Non-pigmented ciliary epithelial cell (primary cell): ENCODE measurements around the gene LCN6.

ENCODE experiments used
- DNase-seq: peaks from one replicate; pipeline ENCODE4 v3.0.0-alpha.2; 2010; ENCODE audit warnings: low read depth

LCN6 gene

DNA sequence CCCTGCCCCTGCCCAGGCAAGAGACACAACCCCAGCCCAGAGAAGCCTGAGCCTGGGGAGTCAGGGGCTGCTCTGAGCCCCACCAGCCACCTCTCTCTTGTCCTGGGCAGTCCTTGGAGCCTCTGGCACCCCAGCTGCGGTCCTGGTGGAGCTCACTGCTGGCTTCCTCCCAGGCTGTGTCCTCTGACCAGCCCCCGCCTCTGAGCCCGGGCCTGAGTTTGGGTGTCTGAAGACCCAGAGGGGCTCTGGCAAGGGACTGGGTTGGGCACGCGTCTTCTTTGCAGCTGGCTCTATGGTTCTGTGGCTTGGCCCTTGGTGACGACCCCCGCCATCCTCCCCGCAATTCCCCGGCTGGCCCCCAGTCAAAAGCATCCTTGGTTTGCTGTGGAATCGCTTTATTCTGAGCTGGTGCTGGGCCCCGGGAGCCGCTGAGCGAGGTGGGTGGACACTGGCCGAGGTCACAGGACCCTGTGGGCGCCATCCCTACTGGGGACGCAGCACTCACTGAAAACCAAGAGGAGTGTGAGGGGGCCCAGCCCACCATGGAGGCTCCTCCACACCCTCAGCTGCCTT, 4.6 kb downstream of the LCN6 start:
- DNase-seq = no peak

DNA sequence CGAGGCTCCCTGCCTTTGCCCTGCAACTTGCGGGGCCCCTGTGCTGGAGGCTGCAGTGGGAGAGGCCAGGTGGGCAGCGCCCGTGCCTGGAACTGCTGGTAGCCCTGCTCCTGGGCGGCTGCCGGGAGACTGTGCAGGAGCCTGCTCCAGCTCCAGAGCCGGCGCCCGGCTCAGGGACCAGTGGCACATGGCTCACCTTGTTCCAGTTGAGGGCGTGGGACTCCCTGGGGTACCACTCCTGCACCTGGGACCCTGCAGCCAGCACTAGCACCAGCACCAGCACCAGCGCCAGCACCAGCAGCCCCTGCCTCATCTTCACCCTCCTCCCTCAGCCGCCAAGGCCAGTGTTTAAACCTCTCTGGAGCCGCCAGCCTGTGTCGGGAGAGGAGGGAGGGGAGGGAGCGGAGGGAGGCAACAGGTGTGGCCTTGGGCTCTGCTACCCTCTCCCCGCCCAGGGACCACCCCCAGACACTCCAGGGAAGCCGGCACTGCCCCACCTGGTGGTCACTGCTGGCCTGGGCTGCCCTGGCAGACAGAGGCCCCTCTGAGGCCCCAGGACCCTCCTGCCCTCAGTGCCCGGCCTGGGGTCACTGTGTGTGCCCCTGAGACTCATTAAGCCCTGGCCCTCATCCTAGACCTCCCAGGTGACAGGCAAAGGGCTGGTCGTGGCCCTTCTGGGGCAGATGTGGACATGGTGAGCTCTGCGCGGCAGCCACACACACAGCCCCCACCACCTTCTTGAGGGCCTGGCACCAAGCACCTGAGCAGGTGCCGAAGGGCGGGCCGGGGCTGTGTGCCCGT, 5.5 kb downstream of the LCN6 start, which contains the start of gene LCN10:
LCN10 (minus strand) TSS at position 350 of the 801 bp plus-strand sequence; CDS start at position 313, 37 bp downstream.
- DNase-seq = no peak

DNA sequence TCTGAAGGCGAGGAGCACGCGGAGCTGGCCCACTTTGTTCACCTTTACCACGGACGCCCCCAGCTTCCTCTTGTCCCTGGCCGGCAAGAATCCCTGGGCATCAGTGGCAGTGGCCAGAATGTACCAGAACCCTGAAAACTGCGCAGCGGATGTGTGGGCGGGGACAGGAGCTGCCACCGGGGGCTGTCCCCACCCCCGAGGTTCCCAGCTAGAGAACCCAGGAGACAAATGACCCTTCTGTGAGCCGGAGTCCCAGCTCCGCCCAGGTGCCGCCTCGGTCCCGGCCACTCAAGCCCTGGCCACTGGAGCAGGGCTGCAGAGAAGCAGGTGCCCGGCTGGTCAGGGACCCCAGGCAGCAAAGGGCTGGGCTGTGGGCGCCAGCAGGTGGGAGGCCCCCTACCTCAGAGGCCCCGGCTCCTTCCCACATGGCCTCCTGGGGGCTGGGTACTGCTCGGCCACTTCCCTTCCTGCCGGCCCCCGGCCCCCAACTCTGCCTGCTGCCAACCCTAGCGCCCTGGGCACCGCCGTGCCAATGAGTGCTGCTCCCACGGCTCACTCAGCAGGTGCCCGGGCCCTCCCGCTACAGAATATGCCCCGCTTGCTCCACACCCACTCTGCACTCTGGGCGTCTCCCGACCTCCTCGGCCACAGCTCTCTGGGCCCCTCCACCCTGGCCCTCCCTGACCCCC, 6.3 kb downstream of the LCN6 start:
- DNase-seq = no peak

DNA sequence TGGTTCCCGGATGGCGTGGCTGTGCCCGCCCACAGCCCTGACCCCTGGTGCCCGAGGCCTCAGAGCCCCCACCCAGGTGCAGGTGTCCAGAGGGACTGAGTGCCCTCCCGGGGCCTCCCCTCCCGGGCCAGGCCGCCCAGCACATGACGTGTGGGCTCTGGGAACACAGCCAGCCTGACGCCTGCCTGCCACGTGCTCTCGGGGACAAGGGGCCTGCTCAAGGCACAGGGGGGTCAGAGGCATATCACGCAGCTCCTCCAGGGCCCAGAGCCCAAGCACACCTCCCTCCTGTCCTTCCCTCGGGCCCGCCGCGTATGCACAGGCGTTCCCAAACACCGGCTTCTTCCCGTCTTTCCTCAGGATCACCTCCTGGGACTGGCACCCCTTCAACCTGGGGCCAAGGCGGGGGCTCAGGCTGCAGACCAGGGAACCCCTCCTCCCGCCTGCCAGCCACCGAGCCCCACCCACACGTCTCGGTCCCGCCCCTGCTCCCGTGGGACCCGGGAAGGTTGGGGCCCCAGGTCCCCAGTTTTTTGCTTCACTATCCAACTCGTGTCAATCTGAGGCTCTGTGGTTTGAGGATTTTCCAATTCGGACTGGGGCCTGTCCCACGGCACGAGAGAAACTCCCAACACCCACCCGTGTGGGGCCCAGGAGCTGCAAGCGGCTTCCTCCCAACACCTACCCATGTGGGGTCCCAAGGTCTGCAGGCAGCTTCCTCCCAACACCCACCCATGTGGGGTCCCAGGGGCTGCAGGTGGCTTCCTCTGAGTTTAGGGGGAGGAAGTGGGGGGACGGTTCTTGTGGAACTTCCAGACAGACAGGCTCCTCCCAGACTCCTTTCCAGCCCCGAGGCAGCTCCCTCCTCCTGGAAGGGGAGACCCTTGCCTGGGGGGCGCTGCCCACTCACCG, 7.1 kb downstream of the LCN6 start:
- no peak for DNase-seq

DNA sequence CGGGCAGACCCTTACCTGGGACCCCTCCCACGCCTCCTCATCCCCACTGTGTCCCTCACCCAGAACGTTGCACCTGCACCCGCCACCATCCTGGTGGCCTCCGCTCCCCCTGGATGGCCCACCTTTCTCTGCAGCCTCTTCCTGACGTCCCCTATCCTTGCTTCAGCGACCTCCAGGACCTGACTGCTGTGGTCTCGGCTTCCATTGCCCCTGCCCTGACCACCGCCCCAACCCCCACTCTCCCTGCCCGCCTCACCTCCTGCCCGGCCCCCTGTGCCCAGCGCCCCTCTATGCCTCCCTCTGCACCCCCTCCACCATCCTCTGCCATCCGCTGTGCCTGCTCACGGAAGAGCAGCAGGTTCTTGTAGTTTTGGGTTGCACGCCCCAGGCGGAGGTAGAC, 7.8 kb downstream of the LCN6 start:
- DNase-seq = no peak

DNA sequence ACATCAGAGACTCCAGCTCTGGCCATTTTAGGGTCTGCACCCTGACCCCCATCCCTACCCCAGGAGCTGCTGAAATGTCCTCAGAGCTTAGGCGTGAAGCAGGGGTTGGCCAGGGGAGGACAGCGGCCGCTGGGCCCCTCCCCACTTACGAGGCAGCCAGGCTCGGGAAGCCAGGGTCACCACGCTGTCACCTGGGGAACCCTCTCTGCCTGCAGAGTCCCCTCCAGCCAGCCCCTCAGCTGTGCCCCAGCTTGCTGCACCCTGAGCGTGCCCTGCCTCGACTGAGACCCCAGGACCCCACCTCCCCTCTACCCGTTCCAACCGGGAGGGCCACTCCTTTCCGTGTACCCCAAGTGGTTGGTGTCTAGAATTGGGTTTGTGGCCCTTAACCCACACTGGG, 8.3 kb downstream of the LCN6 start:
- DNase-seq = no peak

DNA sequence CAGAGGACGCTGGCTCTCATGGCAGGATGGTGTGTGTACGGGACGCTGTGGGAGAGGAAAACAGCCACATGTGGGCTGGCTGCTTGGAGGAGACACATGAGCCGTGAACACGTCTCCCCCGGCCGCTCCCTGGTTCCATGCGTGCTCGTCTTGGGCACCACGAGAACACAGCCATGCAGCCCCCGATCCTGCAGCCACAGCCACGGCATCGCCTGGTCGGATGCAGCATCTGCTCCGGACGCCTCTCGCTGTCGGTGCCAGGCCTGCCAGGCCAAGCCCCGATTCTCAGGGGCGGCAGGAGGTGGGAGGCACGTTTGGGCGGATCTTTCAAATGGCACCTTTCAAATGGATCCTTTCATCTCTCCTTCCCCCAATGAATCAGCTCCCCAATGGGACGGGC, 8.8 kb downstream of the LCN6 start:
- DNase-seq = no peak

DNA sequence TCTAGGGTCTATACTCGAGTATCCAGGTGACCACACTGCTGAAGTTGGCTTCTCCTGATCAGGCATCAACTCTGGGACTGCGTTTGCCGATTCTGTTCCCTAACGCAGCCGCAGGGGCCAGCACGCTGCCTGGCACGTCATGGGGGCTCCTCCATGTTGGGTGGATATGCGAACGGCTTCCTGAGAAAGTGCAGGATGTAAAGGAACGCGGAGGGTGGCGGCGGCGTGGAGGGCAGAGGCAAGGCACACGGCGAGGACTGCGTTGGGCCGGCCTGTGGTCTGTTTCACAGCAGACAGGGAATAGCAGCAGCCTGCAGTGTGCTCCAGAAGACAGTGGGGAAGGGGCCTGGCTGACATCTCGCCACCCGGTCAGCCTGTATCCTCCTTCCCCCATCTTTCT, 9.4 kb downstream of the LCN6 start:
- no peak for DNase-seq

DNA sequence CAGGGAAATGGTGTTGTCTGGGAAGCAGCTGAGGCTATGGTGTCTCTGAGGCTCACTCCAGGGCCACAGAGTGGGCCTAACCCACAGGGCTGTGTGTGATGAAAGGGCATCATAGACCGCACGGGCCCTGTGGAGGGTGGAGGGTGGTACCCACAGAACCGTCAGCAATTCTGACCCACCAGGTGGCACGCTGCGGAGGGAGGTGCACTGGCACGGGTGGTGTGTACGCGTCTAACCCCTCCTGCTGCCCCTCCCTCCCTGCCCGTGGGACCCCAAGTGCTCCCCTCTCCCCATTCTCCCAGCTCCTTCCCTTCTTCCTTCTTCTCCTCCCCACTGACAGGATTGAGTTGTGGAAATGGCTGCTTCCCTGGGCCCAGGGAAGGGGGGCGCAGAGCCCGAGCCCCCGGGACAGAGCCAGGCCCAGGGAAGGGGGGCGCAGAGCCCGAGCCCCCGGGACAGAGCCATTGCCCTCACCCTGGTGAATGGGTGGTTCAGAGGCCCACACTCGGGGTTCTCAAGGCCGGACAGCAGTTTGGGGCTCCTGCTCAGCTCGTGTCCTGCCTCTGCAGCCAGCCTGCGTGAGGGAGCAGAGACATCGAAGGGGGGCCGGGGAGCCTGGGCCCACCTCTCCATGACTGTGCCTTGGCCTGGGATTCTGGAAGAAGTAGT, 12.4 kb downstream of the LCN6 start:
- DNase-seq = no peak

DNA sequence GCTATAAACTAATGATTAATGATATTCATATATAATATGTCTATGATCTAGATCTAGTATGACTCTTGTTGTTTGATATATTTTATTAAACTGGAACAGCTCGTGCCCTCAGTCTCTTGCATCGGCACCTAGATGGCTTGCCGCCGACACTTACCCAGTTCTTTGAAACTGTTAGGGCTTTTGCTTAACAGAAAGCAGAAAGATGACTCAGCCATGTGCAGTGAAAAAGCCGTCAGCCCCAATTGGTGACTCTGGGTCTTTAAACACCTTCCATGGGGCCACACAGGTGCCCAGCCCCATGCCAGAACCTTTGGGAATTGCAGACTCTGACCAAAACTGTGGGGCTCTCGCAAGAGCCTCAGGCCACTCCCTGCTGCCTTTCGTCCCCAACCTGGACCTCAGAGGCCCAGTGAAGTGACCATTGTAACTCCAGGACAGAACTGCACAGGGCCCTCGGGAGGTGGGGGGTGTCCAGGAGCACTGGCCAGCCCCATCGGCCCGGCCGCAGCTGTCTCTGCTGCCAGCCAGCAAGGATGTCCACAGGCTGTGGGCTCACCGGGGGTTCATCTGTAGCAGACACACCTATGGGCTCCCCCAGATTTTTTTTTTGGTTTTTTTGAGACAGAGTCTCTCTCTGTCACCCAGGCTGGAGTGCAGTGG, 13.4 kb downstream of the LCN6 start:
- DNase-seq = no peak

DNA sequence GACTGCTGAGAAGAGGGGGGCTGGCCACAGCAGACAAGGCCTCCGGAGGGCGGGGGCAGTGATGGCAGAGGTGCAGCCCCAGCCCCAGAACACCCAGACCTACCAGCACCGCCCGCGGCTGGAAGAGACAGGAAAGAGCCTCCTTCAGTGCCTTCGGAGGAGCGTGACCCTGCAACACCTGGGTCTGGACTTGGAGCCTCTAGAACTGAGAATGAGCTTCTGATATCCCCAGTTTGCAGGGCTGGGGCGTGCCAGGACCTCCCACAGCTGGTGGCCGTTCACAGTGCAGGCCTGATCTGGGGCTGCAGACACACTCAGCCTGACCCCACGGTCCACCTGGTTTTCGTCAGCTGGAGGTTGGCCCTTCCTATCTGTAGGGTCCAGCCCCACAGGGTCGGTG, 14.7 kb downstream of the LCN6 start:
- DNase-seq = no peak

DNA sequence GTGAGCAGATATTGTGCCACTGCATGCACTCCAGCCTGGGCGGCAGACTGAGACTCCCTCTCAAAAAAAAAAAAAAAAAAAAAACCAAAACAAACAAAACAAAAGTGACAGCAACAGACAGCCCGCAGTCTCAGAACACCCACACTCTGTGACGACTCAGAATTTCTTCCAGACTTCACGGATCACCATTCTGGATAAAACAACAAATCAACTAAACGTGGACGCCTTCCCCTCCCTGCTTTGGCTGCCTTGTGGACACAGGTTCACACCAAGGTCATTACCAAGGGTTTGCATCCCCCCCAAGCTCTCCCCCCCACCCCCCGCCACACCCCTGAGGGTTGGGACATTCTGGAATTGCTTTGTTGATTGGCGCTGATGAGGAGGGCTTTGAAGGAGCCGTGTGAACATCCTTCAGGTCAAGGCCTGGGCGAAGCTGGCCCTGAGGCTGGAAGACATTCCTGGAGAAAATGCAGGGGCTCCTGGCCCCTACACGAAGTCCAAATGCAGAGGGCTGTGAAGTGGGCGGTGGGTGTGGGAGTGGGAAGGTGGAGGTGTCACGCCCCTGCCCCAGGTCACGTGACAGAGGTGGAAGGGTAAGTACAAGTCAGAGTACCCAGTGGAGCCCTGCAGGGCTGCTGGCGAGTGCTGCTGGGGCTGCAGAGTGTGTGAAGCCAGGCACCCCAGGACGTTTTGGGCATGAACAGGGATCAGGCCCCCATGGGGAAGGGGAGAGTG, 15.7 kb downstream of the LCN6 start:
- no peak for DNase-seq

DNA sequence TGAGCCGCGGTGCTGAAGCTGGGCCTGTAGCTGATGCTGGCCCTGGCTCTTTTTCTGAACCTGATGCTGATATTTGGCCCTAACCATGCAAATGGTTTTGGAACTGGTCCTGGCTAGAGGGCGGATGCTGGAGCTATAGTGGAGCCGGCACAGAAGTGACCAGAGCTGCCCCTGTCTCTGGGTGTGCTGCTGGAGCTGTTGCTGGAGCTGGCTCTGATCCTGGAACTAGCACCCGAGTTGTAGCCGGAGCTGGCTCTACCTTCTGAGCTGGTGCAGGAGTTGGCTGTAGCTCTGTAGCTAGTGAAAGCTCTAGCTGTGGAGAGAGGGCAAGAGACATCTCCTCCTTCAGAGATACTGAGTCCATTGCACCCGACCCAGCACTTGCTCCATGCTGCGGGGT, 18.4 kb downstream of the LCN6 start:
- DNase-seq = no peak

DNA sequence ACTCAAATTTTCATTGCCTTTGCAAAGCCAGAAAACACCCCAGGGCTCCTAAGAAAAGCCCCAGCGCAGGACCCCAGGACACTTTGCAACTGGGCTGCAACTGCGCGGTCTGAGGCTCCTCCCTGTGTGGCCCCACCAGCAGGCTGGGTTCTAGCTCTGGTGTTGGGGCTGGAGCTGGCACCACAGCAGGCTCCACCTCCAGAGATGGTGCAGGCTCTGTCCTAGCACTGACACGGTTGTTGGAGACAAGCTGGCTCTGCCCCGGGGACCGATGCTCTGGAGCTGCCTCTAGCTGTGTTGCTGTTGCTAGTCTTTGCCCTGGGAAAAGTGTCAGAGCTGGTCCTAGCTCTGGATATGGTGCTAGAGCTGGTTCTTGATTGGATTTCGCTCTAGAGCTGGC, 19.2 kb downstream of the LCN6 start:
- DNase-seq = no peak

DNA sequence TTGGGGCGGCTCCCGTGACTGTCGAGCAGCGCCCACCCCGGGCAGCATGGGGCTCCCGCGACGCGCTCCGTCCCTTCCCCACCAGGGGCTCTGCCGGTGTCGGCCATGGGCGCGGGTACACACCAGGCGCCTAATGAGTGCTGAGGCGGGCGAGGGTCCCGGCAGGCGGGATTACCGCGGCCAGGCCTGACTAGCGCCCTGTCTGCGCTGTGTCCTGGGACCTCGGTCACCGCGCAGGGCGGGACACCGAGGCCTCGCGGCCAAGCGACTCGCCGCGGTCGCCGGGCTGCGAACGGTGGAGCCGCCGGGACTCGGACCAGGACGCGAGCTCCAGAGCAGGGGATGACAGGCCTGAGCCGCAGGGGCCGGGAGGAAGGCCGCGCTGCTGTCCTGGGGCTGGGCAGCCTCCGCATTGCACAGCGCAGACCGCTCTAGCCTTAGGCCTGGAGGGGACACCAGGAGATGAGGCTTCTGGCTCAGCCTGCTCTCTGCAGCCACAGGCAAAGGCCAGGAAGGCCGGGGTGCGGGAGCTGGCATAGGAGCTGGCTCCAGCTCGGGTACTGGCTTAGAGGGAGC, 19.7 kb downstream of the LCN6 start:
- DNase-seq = no peak

DNA sequence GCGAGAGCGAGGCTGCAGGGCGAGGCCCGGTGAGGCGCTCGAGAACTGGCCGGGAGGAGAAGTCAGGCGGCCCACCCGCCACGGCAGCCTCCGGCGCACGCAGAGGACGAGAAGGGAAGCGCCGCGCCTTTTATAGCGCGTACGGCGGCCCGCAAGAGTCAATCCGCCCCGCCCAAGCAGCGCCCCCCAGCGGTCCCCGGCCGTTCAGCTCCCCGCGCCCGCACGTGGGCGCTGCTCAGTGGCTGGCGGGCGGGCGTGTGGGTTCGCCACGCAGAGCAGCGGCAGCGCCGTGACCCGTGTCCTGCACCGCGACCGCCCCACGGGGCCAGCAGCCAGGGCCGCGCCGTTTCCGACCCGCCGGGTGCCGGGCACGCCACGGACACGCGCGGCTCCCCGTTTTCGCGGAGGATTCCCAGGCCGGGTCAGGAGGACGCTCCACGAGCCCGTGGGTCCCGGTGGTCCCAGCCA, 20.2 kb downstream of the LCN6 start:
- peak; percentile 32 for DNase-seq

DNA sequence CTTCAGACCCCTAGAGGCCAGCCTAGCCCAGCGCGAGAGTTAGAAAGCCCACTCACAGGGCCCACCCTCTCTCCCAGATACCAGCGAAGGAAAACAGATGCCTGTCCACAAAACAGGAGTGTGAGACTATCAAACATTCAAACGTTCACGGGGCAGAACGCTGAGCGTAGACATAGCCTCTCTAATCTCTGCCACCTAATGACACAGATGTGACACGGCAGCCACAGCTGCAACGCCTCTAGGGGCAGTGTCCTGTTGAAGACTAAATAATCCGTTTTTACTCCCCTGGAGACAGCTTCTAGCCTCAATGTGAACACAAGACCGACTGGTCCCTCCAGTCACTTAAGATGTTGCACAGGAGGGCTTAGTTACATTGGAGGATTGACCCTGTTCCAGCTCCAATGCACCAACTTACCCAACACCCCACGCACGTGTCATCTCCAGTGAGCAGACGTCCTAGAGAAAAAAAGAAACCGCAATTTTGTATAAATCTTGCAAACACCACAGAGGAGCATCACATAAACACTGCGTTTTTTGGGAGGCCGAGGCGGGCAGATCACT, 21.6 kb downstream of the LCN6 start:
- no peak for DNase-seq

DNA sequence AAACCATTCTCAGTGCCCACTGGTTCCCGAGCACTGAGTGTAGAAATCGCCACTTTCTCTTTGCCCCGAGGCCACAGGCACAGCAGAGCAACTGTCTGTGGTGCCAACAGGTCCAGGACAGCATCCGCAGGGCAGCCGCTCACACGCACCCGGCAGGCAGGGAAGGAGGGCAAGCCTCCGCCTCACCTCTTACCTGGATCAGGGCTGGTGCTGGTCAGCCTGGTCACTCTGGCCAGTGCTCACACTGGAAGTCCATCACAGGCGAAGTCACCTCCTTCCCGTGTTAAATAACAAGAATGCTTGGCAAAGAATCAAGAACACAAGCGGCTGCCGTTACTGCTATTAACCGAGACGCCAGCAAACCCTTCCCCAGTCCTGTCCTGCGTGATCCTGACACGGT, 22.2 kb downstream of the LCN6 start:
- no peak for DNase-seq

DNA sequence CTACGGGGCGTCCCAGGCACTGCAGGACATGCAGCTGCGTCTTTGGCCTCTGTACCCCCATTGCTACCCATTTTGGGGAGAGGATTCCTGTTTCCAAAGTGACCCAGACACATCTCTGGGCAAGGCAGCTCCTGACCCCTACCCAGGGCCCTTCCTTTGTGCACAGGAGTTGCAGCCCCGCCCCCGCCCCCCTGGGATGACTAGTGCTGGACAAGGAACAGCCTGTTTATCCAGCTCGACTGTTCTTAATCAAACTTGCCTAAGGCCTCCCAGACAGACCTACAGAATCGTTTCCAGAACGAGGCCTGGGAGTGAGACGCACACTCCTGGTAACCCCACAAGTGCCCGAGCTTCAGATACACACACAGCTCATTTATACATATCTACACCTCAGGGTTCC, 22.7 kb downstream of the LCN6 start:
- DNase-seq = peak; percentile 35

DNA sequence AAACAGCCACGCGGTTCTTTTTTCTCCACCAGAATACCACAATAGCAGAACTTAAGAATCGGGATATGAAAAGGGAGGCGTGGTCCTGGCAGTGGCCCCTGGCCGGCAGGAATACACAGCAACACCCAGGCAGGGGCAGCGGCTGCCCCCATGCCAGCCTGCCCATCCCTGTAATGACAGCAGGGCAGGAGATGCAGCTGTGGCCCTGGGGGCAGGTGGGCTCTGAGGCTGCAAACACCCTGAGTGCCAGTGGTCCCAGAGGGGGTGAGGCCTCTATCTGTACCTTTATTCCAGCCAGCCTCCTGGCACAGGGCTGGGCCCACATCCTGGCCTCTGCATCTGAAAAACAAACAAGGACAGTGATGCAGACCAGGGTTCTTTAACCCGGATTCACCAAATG, 23.6 kb downstream of the LCN6 start:
- no peak for DNase-seq
